ES-I3 (cell line): ENCODE results near the gene UXS1.
"Not testable (repeated sequence)": the region's sequence is repeated elsewhere in the genome, so short reads cannot be mapped to it uniquely, and the experiment has no call there.

Source experiments
- H3K36me3 ChIP-seq: 2 replicates; pipeline ENCODE4 v1.6.1; 2013; ENCODE audit warnings: mild to moderate bottlenecking, low read length, control low read depth, moderate library complexity; ENCODE audit not compliant: insufficient read depth
- H3K4me1 ChIP-seq: 2 replicates; pipeline ENCODE4 v1.6.1; 2013; ENCODE audit warnings: mild to moderate bottlenecking, control low read depth, low read length; ENCODE audit not compliant: insufficient read depth
- H3K9ac ChIP-seq: 2 replicates; pipeline ENCODE4 v1.6.1; 2013; ENCODE audit warnings: low read depth, mild to moderate bottlenecking, low read length, moderate library complexity
- H3K9me3 ChIP-seq: 2 replicates; pipeline ENCODE4 v1.6.1; 2013; ENCODE audit warnings: mild to moderate bottlenecking, low read length, moderate library complexity; ENCODE audit not compliant: control insufficient read depth, insufficient read depth

Gene UXS1

DNA sequence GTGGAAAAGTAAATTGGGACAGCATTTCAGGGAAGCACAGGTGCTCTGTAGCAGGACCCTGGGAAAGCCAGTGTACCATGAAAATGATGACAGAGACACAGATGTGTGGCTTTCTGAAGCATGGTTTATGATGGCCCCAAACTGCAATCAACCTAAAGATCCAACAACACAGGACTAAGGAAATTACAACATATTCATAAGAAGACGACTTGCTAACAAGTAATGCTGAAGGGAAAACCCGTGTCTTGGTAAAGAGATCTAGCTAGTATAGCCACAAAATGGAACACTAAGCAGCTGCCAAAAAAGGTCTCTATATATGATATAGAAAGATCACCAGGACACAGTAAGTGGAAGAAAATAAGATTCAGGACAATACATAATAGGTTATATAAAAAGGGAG lies 53.2 kb downstream of the UXS1 start:
- Histone ChIP-seq H3K9ac (no peak overlapping the region), H3K36me3 (peaks cover 11% of the 10 kb centered on the region; the same call in 1 of the 2 replicates), H3K9me3 (no peaks in the 10 kb centered on the region), H3K4me1 (peaks cover 13% of the 10 kb centered on the region; the same call in 1 of the 2 replicates)

DNA sequence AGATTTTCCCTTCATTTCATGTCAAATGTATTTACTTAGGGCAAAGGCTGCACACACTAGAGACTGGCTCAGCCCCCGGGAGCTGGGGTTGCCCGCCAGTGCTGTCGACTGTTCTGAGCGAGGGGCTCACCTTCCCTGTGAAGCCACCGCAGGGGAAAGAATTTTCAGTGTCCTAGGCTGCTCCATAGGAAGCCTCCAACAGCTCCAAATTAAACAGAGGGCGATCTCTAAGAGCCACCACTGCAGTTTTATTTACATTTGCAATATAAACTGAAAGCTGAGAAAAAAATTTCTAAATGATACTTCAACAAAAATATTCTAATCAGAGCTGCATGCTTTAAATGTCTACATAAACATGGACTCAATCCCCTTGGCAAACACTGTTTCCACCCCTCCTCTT lies 54.0 kb downstream of the UXS1 start:
- Histone ChIP-seq H3K9ac (no peak overlapping the region), H3K4me1 (peaks cover 10% of the 10 kb centered on the region; the same call in 1 of the 2 replicates), H3K36me3 (peaks cover 10% of the 10 kb centered on the region; the same call in 1 of the 2 replicates), H3K9me3 (no peaks in the 10 kb centered on the region)

GRCh38 chr2:106139238-106139935 lies 54.7 kb downstream of the UXS1 start:
- Histone ChIP-seq H3K4me1 (peaks cover 3% of the 10 kb centered on the region; the same call in 1 of the 2 replicates), H3K36me3 (0 out of 2 replicates have a peak, but pooled peaks cover 4% of the 10 kb centered on the region), H3K9ac (no peak overlapping the region), H3K9me3 (no peaks in the 10 kb centered on the region)

GRCh38 chr2:106138543-106139237 lies 55.4 kb downstream of the UXS1 start:
- H3K4me1 ChIP-seq = peaks cover 1% of the 10 kb centered on the region; the same call in 1 of the 2 replicates
- no peak overlapping the region for H3K9ac ChIP-seq
- no peaks in the 10 kb centered on the region for H3K9me3 ChIP-seq
- H3K36me3 ChIP-seq = 0 out of 2 replicates have a peak, but pooled peaks cover 4% of the 10 kb centered on the region

DNA sequence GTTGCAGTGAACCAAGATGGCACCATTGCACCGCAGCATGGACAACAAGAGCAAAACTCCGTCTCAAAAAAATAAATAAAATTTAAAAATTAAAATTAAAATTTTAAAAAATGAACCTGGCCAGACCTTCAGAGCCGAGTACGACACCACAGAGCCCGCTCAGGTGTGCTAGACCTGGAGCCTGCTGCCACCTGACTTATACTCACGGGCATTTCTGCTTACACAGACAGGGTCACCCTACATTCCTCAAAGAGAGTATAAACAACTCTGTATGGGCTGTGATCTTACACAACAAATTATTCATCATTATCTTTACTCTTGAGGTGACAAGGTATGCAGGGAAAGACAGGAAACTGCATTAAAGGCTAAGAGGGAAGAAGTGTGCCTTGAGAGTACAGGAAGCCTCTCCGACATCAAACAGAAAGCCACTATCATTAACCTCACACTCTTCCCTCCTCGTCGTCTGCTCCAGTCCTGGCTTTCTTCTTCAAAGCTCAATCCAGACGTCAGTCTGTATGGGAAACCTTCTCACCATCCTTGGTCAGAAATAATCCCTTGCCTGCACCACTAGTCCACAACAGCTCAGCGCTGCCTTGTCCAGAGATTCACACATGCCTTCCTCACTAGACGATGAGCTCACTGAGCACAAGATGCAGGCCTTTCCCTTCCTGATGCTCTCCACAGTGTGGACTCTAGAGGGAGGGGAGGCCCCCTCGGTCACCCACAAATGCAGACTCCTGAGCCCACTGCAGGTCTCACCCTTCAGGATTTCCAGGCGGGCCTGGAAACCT lies 56.2 kb downstream of the UXS1 start:
- Histone ChIP-seq H3K9me3 (no peaks in the 10 kb centered on the region), H3K9ac (no peak overlapping the region), H3K36me3 (0 out of 2 replicates have a peak, but pooled peaks cover 4% of the 10 kb centered on the region), H3K4me1 (no peaks in the 10 kb centered on the region)

GRCh38 chr2:106131192-106131591 lies 62.9 kb downstream of the UXS1 start:
- H3K9ac ChIP-seq, H3K36me3 ChIP-seq, H3K9me3 ChIP-seq, H3K4me1 ChIP-seq: not testable (repeated sequence)

DNA sequence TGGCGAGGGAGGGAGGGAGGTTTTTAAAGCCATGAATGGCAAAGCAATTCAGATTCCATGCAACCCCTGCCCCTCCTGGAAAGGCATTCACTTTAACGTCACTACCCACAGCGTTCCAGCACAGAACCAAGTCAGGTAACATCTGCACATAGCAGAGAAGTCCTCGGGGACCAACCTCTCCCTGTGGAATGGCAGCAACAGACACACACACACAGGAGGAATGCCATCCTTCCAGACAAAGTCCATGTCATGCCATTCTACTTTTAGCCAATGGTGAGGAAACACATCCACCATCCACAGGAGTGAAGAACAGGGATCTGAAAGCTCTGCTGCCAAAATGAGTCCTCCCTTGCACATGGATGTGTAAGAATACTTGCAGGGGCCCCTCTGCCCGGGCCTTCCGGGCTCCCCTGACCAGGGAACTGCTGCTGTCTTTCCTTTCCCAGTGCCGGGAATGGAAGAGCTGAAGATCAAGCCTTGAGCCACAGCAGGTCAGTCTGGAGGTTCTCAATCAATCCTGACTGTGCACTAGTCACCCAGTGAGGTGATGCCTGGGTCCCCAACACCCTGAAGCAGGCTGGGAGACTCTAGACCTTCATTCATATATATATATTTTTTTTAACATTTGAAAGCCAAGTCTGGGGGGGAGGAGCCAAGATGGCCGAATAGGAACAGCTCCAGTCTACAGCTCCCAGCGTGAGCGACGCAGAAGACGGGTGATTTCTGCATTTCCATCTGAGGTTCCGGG lies 63.7 kb downstream of the UXS1 start:
- Histone ChIP-seq H3K9ac (peak overlapping the region; percentile 33), H3K4me1 (peaks cover 7% of the 10 kb centered on the region), H3K9me3 (no peaks in the 10 kb centered on the region), H3K36me3 (0 out of 2 replicates have a peak, but pooled peaks cover 4% of the 10 kb centered on the region)

GRCh38 chr2:106129592-106129991 lies 64.5 kb downstream of the UXS1 start:
- Histone ChIP-seq H3K9me3 (no peaks in the 10 kb centered on the region), H3K36me3 (0 out of 2 replicates have a peak, but pooled peaks cover 4% of the 10 kb centered on the region), H3K4me1 (peaks cover 7% of the 10 kb centered on the region), H3K9ac (no peak overlapping the region)

- Histone ChIP-seq H3K9me3 (no peaks in the 10 kb centered on the region), H3K9ac (no peak overlapping the region), H3K4me1 (peaks cover 7% of the 10 kb centered on the region), H3K36me3 (0 out of 2 replicates have a peak, but pooled peaks cover 4% of the 10 kb centered on the region)
These were observed 65.0 kb downstream of the UXS1 start for GRCh38 chr2:106129150-106129549.

DNA sequence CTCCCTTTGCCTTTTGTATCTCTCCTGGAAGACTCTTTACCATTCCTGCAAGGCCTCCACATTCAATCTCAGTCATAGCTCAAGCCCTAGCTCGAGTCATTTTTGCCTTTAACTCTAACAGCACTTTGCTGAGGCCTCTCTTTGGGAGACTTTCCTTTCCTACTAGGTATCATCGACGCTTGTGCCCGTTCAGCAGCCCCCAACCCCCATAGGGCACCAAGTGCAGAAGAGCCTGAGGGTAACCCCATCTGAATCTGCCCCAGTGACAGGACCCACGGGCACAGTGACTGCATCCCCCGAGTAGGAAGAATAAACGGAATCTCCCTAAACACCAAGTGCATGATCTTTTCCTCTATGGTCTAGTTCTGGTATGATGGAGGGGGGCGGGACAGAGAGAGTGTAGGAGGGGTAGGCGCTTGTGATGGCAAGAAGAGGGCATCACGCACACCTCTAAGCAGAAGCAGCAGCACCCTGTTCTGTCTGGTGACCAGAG lies 66.3 kb downstream of the UXS1 start:
- no peaks in the 10 kb centered on the region for H3K9me3 ChIP-seq
- peaks cover 7% of the 10 kb centered on the region for H3K4me1 ChIP-seq
- no peak overlapping the region for H3K9ac ChIP-seq
- 0 out of 2 replicates have a peak, but pooled peaks cover 4% of the 10 kb centered on the region for H3K36me3 ChIP-seq

GRCh38 chr2:106127282-106127771 lies 66.8 kb downstream of the UXS1 start:
- H3K9me3 ChIP-seq = no peaks in the 10 kb centered on the region
- H3K9ac ChIP-seq = no peak overlapping the region
- peaks cover 7% of the 10 kb centered on the region for H3K4me1 ChIP-seq
- H3K36me3 ChIP-seq = 0 out of 2 replicates have a peak, but pooled peaks cover 4% of the 10 kb centered on the region

GRCh38 chr2:106126705-106127281 lies 67.3 kb downstream of the UXS1 start:
- Histone ChIP-seq H3K9ac (no peak overlapping the region), H3K36me3 (0 out of 2 replicates have a peak, but pooled peaks cover 4% of the 10 kb centered on the region), H3K4me1 (peaks cover 7% of the 10 kb centered on the region), H3K9me3 (no peaks in the 10 kb centered on the region)

DNA sequence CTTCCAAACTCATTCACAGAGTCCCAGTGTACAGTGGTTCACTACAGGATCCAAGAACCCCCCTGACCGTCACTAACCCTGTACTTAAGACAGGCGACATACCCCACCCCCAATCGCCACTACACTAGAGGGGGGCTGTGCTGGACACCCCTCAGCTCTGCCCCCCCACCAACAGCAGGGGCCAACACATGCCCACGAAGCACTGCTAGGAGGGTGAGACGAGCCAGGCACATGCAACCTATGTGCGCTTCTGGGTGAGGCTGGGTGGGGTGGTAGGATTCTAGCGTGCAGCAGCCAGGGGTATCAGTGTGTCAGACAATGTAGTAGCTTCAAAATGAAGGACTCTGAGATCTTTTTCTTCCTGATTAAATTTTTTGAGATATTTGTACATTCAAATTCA lies 67.8 kb downstream of the UXS1 start:
- Histone ChIP-seq H3K4me1 (peaks cover 7% of the 10 kb centered on the region), H3K9me3 (no peaks in the 10 kb centered on the region), H3K9ac (no peak overlapping the region), H3K36me3 (0 out of 2 replicates have a peak, but pooled peaks cover 4% of the 10 kb centered on the region)
